Right ventricle myocardium superior (tissue), 1 donor: ENCODE results near the gene ZDHHC20. TPM values are rescaled to one million over a fixed set of nuclear protein-coding genes. Genes with fewer than 3 reads are reported as not detected.

Source experiments
- ATAC-seq: fragments of 200-7000 bp; cut with Tn5 transposase; one replicate; pipeline ENCODE4 v1.9.1; 2020; ENCODE audit warnings: mild to moderate bottlenecking; ENCODE audit not compliant: poor library complexity
- DNase-seq: peaks from one replicate; pipeline ENCODE4 v3.0.0-alpha.2; 2020
- intact Hi-C: fragments of 100-400 bp; cut with DNase I; formaldehyde crosslinking; loops from one replicate; pipeline ENCODE4 v1.11.2; 2022
- total RNA-seq: library from RNA; stranded (reverse); fragmentation: NEBNext Ultra II Directional; extraction: Animal tissue kit (Norgen Biotek cat#: 25700); gene quantifications from one replicate; pipeline ENCODE4 v1.2.1, GENCODE V29; 2021
- donor health status: DM: no; HTN: yes; CAD: no; lungs with severe emphysema.

The ZDHHC20 gene
- total RNA-seq, 1 donor from 2014 or later, result 12.6 TPM

DNA sequence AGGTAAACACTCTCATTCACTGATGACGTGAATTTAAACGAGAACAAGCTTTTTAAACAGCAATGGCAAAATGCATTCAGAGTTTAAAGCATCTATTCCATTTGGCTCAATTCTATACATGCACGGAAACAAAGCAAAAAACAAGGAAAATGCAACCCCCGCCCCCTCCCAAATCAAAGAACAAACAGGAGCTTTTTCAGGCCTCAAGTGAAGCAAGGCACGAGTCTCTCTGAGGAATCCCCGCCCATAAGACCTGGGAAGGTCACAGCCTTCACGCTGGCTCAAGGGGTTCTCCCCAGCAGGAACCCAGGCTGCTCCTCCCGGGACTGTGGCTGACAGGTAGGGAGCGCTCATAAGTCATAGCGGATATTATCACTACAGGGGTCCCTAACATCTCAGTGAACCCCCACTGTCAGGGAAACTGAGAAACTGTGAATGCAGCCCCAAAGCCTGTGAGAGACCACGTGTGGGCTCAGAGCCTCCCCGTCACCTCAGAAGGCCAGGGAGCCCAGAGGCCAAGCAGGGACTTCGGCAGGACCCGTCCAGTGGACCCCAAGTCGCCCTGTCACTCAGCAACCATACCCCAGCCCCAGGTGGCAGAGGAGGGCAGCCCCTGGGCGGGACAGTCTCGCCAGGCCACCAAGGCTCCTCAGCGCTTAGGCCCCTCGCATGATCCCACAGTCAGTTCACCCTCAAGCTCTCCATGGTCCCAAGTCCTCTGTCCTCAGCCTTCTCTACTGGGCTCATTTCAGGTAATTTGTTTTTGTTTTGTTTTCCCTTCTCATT, 117.3 kb downstream of the ZDHHC20 start:
- DNase-seq (no peak), ATAC-seq (no peak)
- intact Hi-C loops, result no loop called here

DNA sequence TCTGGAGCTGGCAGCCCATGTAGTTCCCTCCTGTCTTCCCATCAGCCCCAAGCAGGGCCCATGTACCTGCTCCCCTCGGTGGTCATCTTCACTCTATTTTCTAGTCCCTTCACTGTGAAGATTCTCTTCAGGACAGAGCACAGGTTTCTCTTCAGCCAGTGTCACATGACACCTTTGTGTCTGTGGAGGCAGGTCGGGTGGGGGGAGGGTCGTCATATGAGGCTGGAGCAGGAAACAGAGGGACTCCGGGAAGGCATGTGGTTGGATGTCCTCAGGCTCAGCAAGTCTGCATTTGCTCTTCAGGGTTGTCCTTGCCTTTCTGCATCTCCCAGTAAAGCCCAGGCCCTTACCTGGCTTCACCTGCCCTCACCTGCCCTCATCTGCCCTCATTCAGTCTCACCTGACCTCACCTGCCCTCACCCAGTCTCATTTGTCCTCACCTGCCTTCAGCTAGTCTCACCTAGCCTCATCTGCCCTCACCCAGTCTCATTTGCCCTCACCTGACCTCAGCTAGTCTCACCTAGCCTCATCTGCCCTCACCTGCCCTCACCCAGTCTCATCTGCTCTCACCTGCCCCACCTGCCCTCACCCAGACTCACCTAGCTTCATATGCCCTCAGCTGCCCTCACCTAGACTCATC, 120.3 kb downstream of the ZDHHC20 start:
- no peak for ATAC-seq
- intact Hi-C loops, result no loop called here
- no peak for DNase-seq

GRCh38 chr13:21338156-21338555, 120.9 kb downstream of the ZDHHC20 start:
- intact Hi-C loops, result no loop called here
- DNase-seq (no peak), ATAC-seq (no peak)

- intact Hi-C loops, result no loop called here
- DNase-seq (no peak), ATAC-seq (no peak)
These were observed 122.3 kb downstream of the ZDHHC20 start for GRCh38 chr13:21336609-21337349.

DNA sequence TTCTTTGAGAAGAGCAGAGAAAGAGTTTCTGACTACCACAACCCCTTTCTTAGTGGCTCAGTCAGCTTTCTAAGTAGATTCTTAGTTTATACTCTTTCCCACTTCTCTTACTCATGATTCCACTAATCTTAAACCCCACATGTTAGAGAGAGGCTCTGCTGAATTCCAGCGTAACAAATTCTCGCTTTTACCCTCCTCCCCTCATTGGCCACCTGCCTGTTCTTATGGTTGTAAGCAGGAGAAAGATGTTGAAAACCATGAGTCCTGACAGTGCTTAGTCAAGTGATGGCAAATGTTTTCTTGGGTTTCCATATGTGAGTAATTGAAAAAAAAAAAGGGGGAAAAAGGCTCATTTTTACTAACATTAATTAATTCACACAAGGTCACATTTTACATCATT, 125.9 kb downstream of the ZDHHC20 start:
- DNase-seq, result no peak
- ATAC-seq, result no peak
- intact Hi-C loops, result no loop called here

GRCh38 chr13:21330126-21330861, 128.8 kb downstream of the ZDHHC20 start:
- ATAC-seq, result no peak
- intact Hi-C loops, result no loop called here
- DNase-seq, result no peak

- ATAC-seq (no peak), DNase-seq (no peak)
- intact Hi-C loops, result no loop called here
These were observed 130.1 kb downstream of the ZDHHC20 start for GRCh38 chr13:21328836-21329477.

GRCh38 chr13:21328201-21328600, 130.9 kb downstream of the ZDHHC20 start:
- ATAC-seq (no peak), DNase-seq (no peak)
- intact Hi-C loops, result no loop called here

DNA sequence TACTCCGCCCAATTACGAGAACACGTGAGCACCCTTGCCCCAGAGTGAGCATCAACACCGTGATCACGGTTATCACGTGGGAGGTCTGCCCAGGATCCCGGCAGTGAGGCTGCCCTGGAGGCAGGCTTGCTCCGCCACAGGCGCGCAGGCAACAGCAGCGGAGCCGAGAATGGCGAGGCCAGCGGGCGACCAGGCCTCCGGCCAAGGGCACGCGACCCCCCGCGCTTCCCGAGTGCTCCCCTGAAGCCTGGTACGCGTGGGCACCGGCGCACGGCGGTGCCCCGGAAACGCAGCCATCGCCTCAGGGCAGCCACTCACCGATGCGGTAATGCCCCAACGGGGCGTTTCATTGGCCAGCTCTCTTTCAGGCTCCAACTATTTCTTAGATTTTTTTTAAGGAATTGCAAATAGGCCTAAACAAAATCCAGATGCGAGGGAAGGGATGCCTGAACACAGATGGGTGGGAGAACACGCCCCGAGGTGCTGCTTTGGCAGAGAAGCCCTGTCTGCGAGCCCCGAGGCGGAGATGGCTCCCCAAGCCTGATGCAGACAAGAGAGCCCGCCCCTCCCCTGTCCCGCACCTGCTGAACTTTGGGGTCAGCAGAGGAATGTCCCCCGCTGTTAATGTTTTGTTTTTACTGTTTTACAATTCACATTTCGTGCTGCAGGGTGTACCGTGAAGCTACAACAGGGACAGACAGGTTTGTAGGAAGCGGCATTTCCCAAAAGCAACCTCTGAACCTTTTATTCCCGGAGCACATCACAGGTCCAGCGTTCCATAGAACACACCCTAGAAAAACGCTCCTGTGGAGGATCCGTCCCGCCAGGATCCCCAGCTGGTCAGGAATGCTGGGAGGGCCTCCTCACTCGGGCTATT, 132.7 kb downstream of the ZDHHC20 start:
- no peak for DNase-seq
- intact Hi-C loops, result no loop called here
- ATAC-seq, result peak; percentile 81

GRCh38 chr13:21324803-21325202, 134.3 kb downstream of the ZDHHC20 start:
- intact Hi-C loops, result no loop called here
- ATAC-seq (no peak), DNase-seq (no peak)

GRCh38 chr13:21322988-21323387, 136.1 kb downstream of the ZDHHC20 start:
- ATAC-seq, result no peak
- DNase-seq, result no peak
- intact Hi-C loops, result no loop called here

Other genes with a start within 250 kb of the ZDHHC20 start
- 58.6 TPM for gene MICU2, start 144.9 kb upstream of the ZDHHC20 start, total RNA-seq
- gene FGF9, start 211.8 kb upstream of the ZDHHC20 start, total RNA-seq, result 9.5 TPM